Trophoblast cell (in vitro differentiated cells and primary cell): ENCODE results near the gene KCNJ11.

Source experiments
- DNase-seq, 2 donors: peaks; one replicate each; pipeline ENCODE4 v3.0.0-alpha.2; 2016
- H2AFZ ChIP-seq: 2 replicates; pipeline ENCODE4 v1.6.1; 2013; ENCODE audit warnings: low read length, moderate library complexity, mild to moderate bottlenecking; ENCODE audit not compliant: insufficient read depth, poor library complexity
- H2AK5ac ChIP-seq: 2 replicates; pipeline ENCODE4 v1.6.1; 2013; ENCODE audit warnings: mild to moderate bottlenecking, low read length
- H2BK120ac ChIP-seq: 2 replicates; pipeline ENCODE4 v1.6.1; 2013; ENCODE audit warnings: low read length, mild to moderate bottlenecking, moderate library complexity; ENCODE audit not compliant: insufficient read depth, poor library complexity
- H2BK12ac ChIP-seq: 2 replicates; pipeline ENCODE4 v1.6.1; 2013; ENCODE audit warnings: mild to moderate bottlenecking, low read length, moderate library complexity
- H2BK5ac ChIP-seq: 2 replicates; pipeline ENCODE4 v1.6.1; 2013; ENCODE audit warnings: low read length, low read depth, moderate library complexity, mild to moderate bottlenecking; ENCODE audit not compliant: poor library complexity
- H3K14ac ChIP-seq: 2 replicates; pipeline ENCODE4 v1.6.1; 2013; ENCODE audit warnings: mild to moderate bottlenecking, low read length
- H3K18ac ChIP-seq: 2 replicates; pipeline ENCODE4 v1.6.1; 2013; ENCODE audit warnings: mild to moderate bottlenecking, low read length
- H3K23ac ChIP-seq: 2 replicates; pipeline ENCODE4 v1.6.1; 2013; ENCODE audit warnings: low read length
- H3K27ac ChIP-seq: 2 replicates; pipeline ENCODE4 v1.5.1; 2013; ENCODE audit warnings: low read depth, mild to moderate bottlenecking, inconsistent platforms, low read length, moderate library complexity
- H3K27me3 ChIP-seq: 2 replicates; pipeline ENCODE4 v1.6.1; 2013; ENCODE audit warnings: inconsistent platforms, mild to moderate bottlenecking, low read length, moderate library complexity; ENCODE audit not compliant: insufficient read depth
- H3K36me3 ChIP-seq, 2 experiments: 1 replicate in 1 of 2; 2 replicates in 1 of 2; pipeline ENCODE4 v1.6.1; 2013; ENCODE audit warnings: low read length in 2 of 2, mild to moderate bottlenecking in 2 of 2, moderate library complexity in 1 of 2; ENCODE audit not compliant: insufficient read depth in 2 of 2, control insufficient read depth in 1 of 2
- H3K4ac ChIP-seq: 2 replicates; pipeline ENCODE4 v1.6.1; 2013; ENCODE audit warnings: low read depth, mild to moderate bottlenecking, low read length, moderate library complexity
- H3K4me1 ChIP-seq, 2 experiments: 1 replicate in 1 of 2; 2 replicates in 1 of 2; pipeline ENCODE4 v1.6.1; 2013; ENCODE audit warnings: low read length in 2 of 2, mild to moderate bottlenecking in 2 of 2, moderate library complexity in 1 of 2; ENCODE audit not compliant: insufficient read depth in 2 of 2, control insufficient read depth in 1 of 2
- H3K4me2 ChIP-seq: 2 replicates; pipeline ENCODE4 v1.6.1; 2013; ENCODE audit warnings: inconsistent platforms, mild to moderate bottlenecking, low read length, moderate library complexity
- H3K4me3 ChIP-seq: 2 replicates; pipeline ENCODE4 v1.5.1; 2013; ENCODE audit warnings: mild to moderate bottlenecking, low read depth, low read length, inconsistent platforms
- H3K79me1 ChIP-seq: one replicate; pipeline ENCODE4 v1.6.1; 2013; ENCODE audit warnings: low read length
- H3K79me2 ChIP-seq: 2 replicates; pipeline ENCODE4 v1.6.1; 2013; ENCODE audit warnings: low read length, mild to moderate bottlenecking; ENCODE audit not compliant: control insufficient read depth, insufficient read depth, poor library complexity
- H3K9ac ChIP-seq: 2 replicates; pipeline ENCODE4 v1.6.1; 2013; ENCODE audit warnings: mild to moderate bottlenecking, low read length
- H3K9me3 ChIP-seq: 2 replicates; pipeline ENCODE4 v1.6.1; 2013; ENCODE audit warnings: low read depth, mild to moderate bottlenecking, control low read depth, inconsistent platforms, low read length; ENCODE audit not compliant: insufficient read depth
- H4K12ac ChIP-seq: 2 replicates; pipeline ENCODE4 v1.6.1; 2013; ENCODE audit warnings: low read depth, mild to moderate bottlenecking, low read length, moderate library complexity
- H4K8ac ChIP-seq: 2 replicates; pipeline ENCODE4 v1.6.1; 2013; ENCODE audit warnings: low read depth, mild to moderate bottlenecking, low read length, moderate library complexity
- H4K91ac ChIP-seq: one replicate; pipeline ENCODE4 v1.6.1; 2013; ENCODE audit warnings: low read depth, mild to moderate bottlenecking, low read length, moderate library complexity
- WGBS: extraction: QIAGEN DNeasy Blood & Tissue Kit; methylation state at CpG from one replicate; pipeline ENCODE4 v1.1.7; 2013; ENCODE audit warnings: missing lambda C conversion rate; ENCODE audit not compliant: insufficient read length, insufficient coverage; ENCODE audit errors: extremely low coverage; 5-methylcytosine and 5-hydroxymethylcytosine counted together

The KCNJ11 gene

GRCh38 chr11:17369684-17370243 lies 18.7 kb downstream of the KCNJ11 start:
- Histone ChIP-seq H3K79me1 (no peaks in the 10 kb centered on the region), H3K14ac (no peak overlapping the region), H4K91ac (no peak overlapping the region), H4K12ac (no peak overlapping the region), H2BK120ac (no peak overlapping the region), H4K8ac (no peak overlapping the region), H3K27ac (no peak overlapping the region), H2AFZ (no peak overlapping the region), H3K4me3 (no peak overlapping the region), H2BK5ac (no peak overlapping the region), H3K9me3 (peaks cover 31% of the 10 kb centered on the region), H3K36me3 (no peaks in the 10 kb centered on the region), H3K23ac (no peak overlapping the region), H2BK12ac (no peak overlapping the region), H3K4me1 (no peaks in the 10 kb centered on the region), H3K4me2 (no peak overlapping the region), H3K4ac (no peak overlapping the region), H2AK5ac (no peak overlapping the region), H3K9ac (no peak overlapping the region), H3K79me2 (no peaks in the 10 kb centered on the region), H3K18ac (no peak overlapping the region), H3K27me3 (no peaks in the 10 kb centered on the region)
- WGBS = no CpG with 5 or more reads among the region's 2 CpGs
- DNase-seq = no peak

DNA sequence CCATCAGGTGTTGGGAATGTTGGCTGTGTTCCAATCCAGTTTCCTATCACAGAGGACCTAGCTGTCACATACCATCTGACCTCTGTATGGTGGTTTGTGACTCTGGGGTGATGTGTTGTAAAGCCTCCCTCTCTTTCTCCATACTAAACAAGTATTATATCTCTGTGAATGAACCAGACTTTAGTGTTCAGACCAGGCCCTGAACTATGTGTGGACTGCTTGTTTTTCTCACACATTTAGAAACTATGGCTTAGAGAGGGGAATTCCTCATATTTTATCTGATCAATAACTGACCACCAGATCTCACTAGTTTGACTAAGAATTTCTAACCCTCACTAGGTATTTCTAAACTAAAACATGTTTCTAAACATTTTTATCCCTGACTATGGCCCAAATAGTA lies 19.4 kb downstream of the KCNJ11 start:
- H3K27me3 ChIP-seq = no peaks in the 10 kb centered on the region
- H4K8ac ChIP-seq = no peak overlapping the region
- H3K4me3 ChIP-seq = no peak overlapping the region
- H3K18ac ChIP-seq = no peak overlapping the region
- H3K79me1 ChIP-seq = no peaks in the 10 kb centered on the region
- H3K4me2 ChIP-seq = no peak overlapping the region
- no peak overlapping the region for H3K4ac ChIP-seq
- H2BK12ac ChIP-seq = no peak overlapping the region
- no peaks in the 10 kb centered on the region for H3K79me2 ChIP-seq
- no peak overlapping the region for H2AFZ ChIP-seq
- H2AK5ac ChIP-seq = no peak overlapping the region
- no peaks in the 10 kb centered on the region for H3K36me3 ChIP-seq
- no peak overlapping the region for H3K23ac ChIP-seq
- no peak overlapping the region for H3K14ac ChIP-seq
- no peak overlapping the region for H4K91ac ChIP-seq
- no peak overlapping the region for H4K12ac ChIP-seq
- H3K27ac ChIP-seq = no peak overlapping the region
- no peaks in the 10 kb centered on the region for H3K4me1 ChIP-seq
- no peak for DNase-seq
- H2BK5ac ChIP-seq = no peak overlapping the region
- H3K9me3 ChIP-seq = peaks cover 31% of the 10 kb centered on the region
- no peak overlapping the region for H3K9ac ChIP-seq
- H2BK120ac ChIP-seq = no peak overlapping the region

- no peaks in the 10 kb centered on the region for H3K79me2 ChIP-seq
- H2AFZ ChIP-seq = no peak overlapping the region
- H3K36me3 ChIP-seq = no peaks in the 10 kb centered on the region
- H3K14ac ChIP-seq = no peak overlapping the region
- no peak overlapping the region for H3K4me2 ChIP-seq
- DNase-seq = no peak
- H4K12ac ChIP-seq = no peak overlapping the region
- H3K4ac ChIP-seq = no peak overlapping the region
- H3K27me3 ChIP-seq = no peaks in the 10 kb centered on the region
- no peak overlapping the region for H4K91ac ChIP-seq
- H2BK120ac ChIP-seq = no peak overlapping the region
- H2BK5ac ChIP-seq = no peak overlapping the region
- H3K4me1 ChIP-seq = no peaks in the 10 kb centered on the region
- H3K79me1 ChIP-seq = no peaks in the 10 kb centered on the region
- H3K23ac ChIP-seq = no peak overlapping the region
- H3K4me3 ChIP-seq = no peak overlapping the region
- no peak overlapping the region for H3K18ac ChIP-seq
- H3K27ac ChIP-seq = no peak overlapping the region
- peaks cover 29% of the 10 kb centered on the region for H3K9me3 ChIP-seq
- no peak overlapping the region for H3K9ac ChIP-seq
- no peak overlapping the region for H4K8ac ChIP-seq
- H2BK12ac ChIP-seq = no peak overlapping the region
- H2AK5ac ChIP-seq = no peak overlapping the region
- no CpG with 5 or more reads among the region's 3 CpGs for WGBS
Measured at GRCh38 chr11:17368551-17368950, 19.9 kb downstream of the KCNJ11 start.

GRCh38 chr11:17366495-17366894 lies 22.0 kb downstream of the KCNJ11 start:
- H2BK120ac ChIP-seq = no peak overlapping the region
- no peak overlapping the region for H4K8ac ChIP-seq
- H3K14ac ChIP-seq = no peak overlapping the region
- DNase-seq = no peak
- H4K12ac ChIP-seq = no peak overlapping the region
- no CpG with 5 or more reads among the region's 1 CpG for WGBS
- H3K4me3 ChIP-seq = no peak overlapping the region
- no peak overlapping the region for H3K9ac ChIP-seq
- no peak overlapping the region for H4K91ac ChIP-seq
- no peak overlapping the region for H3K18ac ChIP-seq
- H3K79me2 ChIP-seq = no peaks in the 10 kb centered on the region
- no peaks in the 10 kb centered on the region for H3K4me1 ChIP-seq
- no peak overlapping the region for H3K4me2 ChIP-seq
- H2BK12ac ChIP-seq = no peak overlapping the region
- no peak overlapping the region for H2AFZ ChIP-seq
- no peak overlapping the region for H2AK5ac ChIP-seq
- H2BK5ac ChIP-seq = no peak overlapping the region
- no peaks in the 10 kb centered on the region for H3K79me1 ChIP-seq
- H3K36me3 ChIP-seq = no peaks in the 10 kb centered on the region
- no peak overlapping the region for H3K23ac ChIP-seq
- H3K27me3 ChIP-seq = no peaks in the 10 kb centered on the region
- H3K4ac ChIP-seq = no peak overlapping the region
- no peak overlapping the region for H3K27ac ChIP-seq
- H3K9me3 ChIP-seq = peaks cover 16% of the 10 kb centered on the region
